ENCODE results near the gene NOL11.
"Not testable (repeated sequence)": the region's sequence is repeated elsewhere in the genome, so short reads cannot be mapped to it uniquely, and the experiment has no call there.

NOL11 gene

GRCh38 chr17:67756766-67757165 is 39.0 kb downstream of the NOL11 start:
- not testable (repeated sequence) for DNase-seq

- DNase-seq = no peak
These were observed 41.8 kb downstream of the NOL11 start for GRCh38 chr17:67759355-67760171.

- DNase-seq = no peak
These were observed 47.9 kb downstream of the NOL11 start for GRCh38 chr17:67765623-67766022.

GRCh38 chr17:67769231-67769630 is 51.5 kb downstream of the NOL11 start:
- DNase-seq = no peak

GRCh38 chr17:67770539-67770938 is 52.8 kb downstream of the NOL11 start:
- DNase-seq = no peak

GRCh38 chr17:67772679-67773078 is 54.9 kb downstream of the NOL11 start:
- no peak for DNase-seq

- no peak for DNase-seq
These were observed 55.5 kb downstream of the NOL11 start for GRCh38 chr17:67773246-67773645.

- DNase-seq = peak; percentile 3
These were observed 61.4 kb downstream of the NOL11 start for GRCh38 chr17:67779098-67779672.

- no peak for DNase-seq
These were observed 66.8 kb downstream of the NOL11 start for GRCh38 chr17:67784364-67785121.

- DNase-seq = no peak
These were observed 67.4 kb downstream of the NOL11 start for GRCh38 chr17:67785122-67785477.

GRCh38 chr17:67785504-67785903 is 67.8 kb downstream of the NOL11 start:
- no peak for DNase-seq

All from effector CD8-positive, alpha-beta T cell (primary cell).